H9 (cell line): ENCODE measurements around the gene SWI5. TPM values are rescaled to one million over a fixed set of nuclear protein-coding genes. Genes with fewer than 3 reads are reported as not detected.

ENCODE experiments used
- DNase-seq: peaks from one replicate; pipeline ENCODE4 v3.0.0-alpha.2; 2017
- H2AFZ ChIP-seq: one replicate; pipeline ENCODE4 v1.6.1; 2013; ENCODE audit warnings: mild to moderate bottlenecking, low read length, control low read depth, moderate library complexity
- H2AK5ac ChIP-seq: 2 replicates; pipeline ENCODE4 v1.6.1; 2013; ENCODE audit warnings: low read length, control low read depth, mixed read lengths; ENCODE audit not compliant: insufficient read length
- H2BK120ac ChIP-seq: one replicate; pipeline ENCODE4 v1.6.1; 2013; ENCODE audit warnings: low read depth, mild to moderate bottlenecking, low read length, control low read depth, inconsistent platforms; ENCODE audit not compliant: poor library complexity, severe bottlenecking
- H2BK12ac ChIP-seq: 2 replicates; pipeline ENCODE4 v1.6.1; 2013; ENCODE audit warnings: low read length, control low read depth, mixed read lengths, low read depth; ENCODE audit not compliant: insufficient read length
- H2BK15ac ChIP-seq: 2 replicates; pipeline ENCODE4 v1.6.1; 2013; ENCODE audit warnings: low read depth, low read length, control low read depth
- H2BK20ac ChIP-seq: one replicate; pipeline ENCODE4 v1.6.1; 2013; ENCODE audit warnings: low read depth, mild to moderate bottlenecking, low read length, control low read depth, inconsistent platforms; ENCODE audit not compliant: poor library complexity, severe bottlenecking
- H2BK5ac ChIP-seq: 2 replicates; pipeline ENCODE4 v1.6.1; 2013; ENCODE audit warnings: low read length, control low read depth, mixed read lengths; ENCODE audit not compliant: insufficient read length
- H3K14ac ChIP-seq: 2 replicates; pipeline ENCODE4 v1.6.1; 2013; ENCODE audit warnings: low read length, control low read depth; ENCODE audit not compliant: insufficient read depth
- H3K18ac ChIP-seq: 2 replicates; pipeline ENCODE4 v1.6.1; 2013; ENCODE audit warnings: low read depth, mild to moderate bottlenecking, mixed read lengths, low read length, control low read depth; ENCODE audit not compliant: insufficient read length
- H3K23ac ChIP-seq: 2 replicates; pipeline ENCODE4 v1.6.1; 2013; ENCODE audit warnings: low read length, control low read depth, mixed read lengths, low read depth; ENCODE audit not compliant: insufficient read length
- H3K23me2 ChIP-seq: 2 replicates; pipeline ENCODE4 v1.6.1; 2013; ENCODE audit warnings: low read depth, mild to moderate bottlenecking, mixed read lengths, low read length, control low read depth; ENCODE audit not compliant: insufficient read length, poor library complexity, severe bottlenecking
- H3K27ac ChIP-seq: 2 replicates; pipeline ENCODE4 v1.5.1; 2013; ENCODE audit warnings: low read length, control low read depth, mixed read lengths, low read depth; ENCODE audit not compliant: insufficient read length
- H3K27me3 ChIP-seq: 2 replicates; pipeline ENCODE4 v1.6.1; 2013; ENCODE audit warnings: low read length, control low read depth, inconsistent platforms; ENCODE audit not compliant: insufficient read depth
- H3K4ac ChIP-seq: 2 replicates; pipeline ENCODE4 v1.6.1; 2013; ENCODE audit warnings: low read depth, mild to moderate bottlenecking, control low read depth, inconsistent platforms, low read length, moderate library complexity
- H3K4me1 ChIP-seq: 2 replicates; pipeline ENCODE4 v1.6.1; 2013; ENCODE audit warnings: low read length, control low read depth, inconsistent platforms; ENCODE audit not compliant: insufficient read depth
- H3K4me2 ChIP-seq: 2 replicates; pipeline ENCODE4 v1.6.1; 2013; ENCODE audit warnings: low read length, control low read depth, mixed read lengths; ENCODE audit not compliant: insufficient read length, insufficient read depth
- H3K56ac ChIP-seq: 2 replicates; pipeline ENCODE4 v1.6.1; 2013; ENCODE audit warnings: low read depth, mild to moderate bottlenecking, mixed read lengths, low read length, control low read depth; ENCODE audit not compliant: insufficient read length
- H3K79me1 ChIP-seq: 2 replicates; pipeline ENCODE4 v1.6.1; 2013; ENCODE audit warnings: low read depth, mild to moderate bottlenecking, moderate library complexity, low read length, control low read depth, inconsistent platforms; ENCODE audit not compliant: insufficient read depth, poor library complexity, severe bottlenecking
- H3K79me2 ChIP-seq: 2 replicates; pipeline ENCODE4 v1.6.1; 2013; ENCODE audit warnings: low read length, control low read depth, inconsistent platforms; ENCODE audit not compliant: insufficient read depth
- H3K9ac ChIP-seq: 2 replicates; pipeline ENCODE4 v1.6.1; 2013; ENCODE audit warnings: low read length, control low read depth, mixed read lengths; ENCODE audit not compliant: insufficient read length; ENCODE audit errors: extremely low read depth
- H3K9me3 ChIP-seq: one replicate; pipeline ENCODE4 v1.6.1; 2013; ENCODE audit warnings: low read depth, low read length, inconsistent platforms; ENCODE audit not compliant: control insufficient read depth
- H3T11ph ChIP-seq: one replicate; pipeline ENCODE4 v1.6.1; 2013; ENCODE audit warnings: mild to moderate bottlenecking, low read length, control low read depth, inconsistent platforms
- H4K20me1 ChIP-seq: one replicate; pipeline ENCODE4 v1.6.1; 2013; ENCODE audit not compliant: control insufficient read depth, insufficient read length, insufficient read depth
- H4K5ac ChIP-seq: 2 replicates; pipeline ENCODE4 v1.6.1; 2013; ENCODE audit warnings: low read depth, mild to moderate bottlenecking, mixed read lengths, low read length, control low read depth; ENCODE audit not compliant: insufficient read length
- H4K8ac ChIP-seq: replicated peaks from 2 replicates; pipeline ENCODE4 v1.6.1; 2013; ENCODE audit warnings: low read length, control low read depth, mixed read lengths, low read depth; ENCODE audit not compliant: insufficient read length
- H4K91ac ChIP-seq: 2 replicates; pipeline ENCODE4 v1.6.1; 2013; ENCODE audit warnings: low read depth, mild to moderate bottlenecking, moderate library complexity, mixed read lengths, low read length, control low read depth; ENCODE audit not compliant: insufficient read length
- H3K27ac Mint-ChIP-seq, 3 experiments: 2 replicates in 2 of 3; 3 replicates in 1 of 3; pipeline ENCODE4 v1.8.0; 2020 to 2021; ENCODE audit warnings: mixed read lengths in 3 of 3, mild to moderate bottlenecking in 1 of 3, moderate library complexity in 1 of 3
- H3K27me3 Mint-ChIP-seq: 2 replicates; pipeline ENCODE4 v1.8.0; 2021; ENCODE audit warnings: low read depth, mild to moderate bottlenecking, moderate library complexity, mixed read lengths
- H3K36me3 Mint-ChIP-seq, 3 experiments: 2 replicates in 2 of 3; 3 replicates in 1 of 3; pipeline ENCODE4 v1.8.0; 2020 to 2021; ENCODE audit warnings: low read depth in 3 of 3, mixed read lengths in 3 of 3; ENCODE audit not compliant: insufficient read depth in 1 of 3
- H3K4me1 Mint-ChIP-seq, 2 experiments: 2 replicates each; pipeline ENCODE4 v1.8.0; 2020; ENCODE audit warnings: mixed read lengths in 2 of 2
- H3K4me3 Mint-ChIP-seq, 2 experiments: 2 replicates in 1 of 2; 3 replicates in 1 of 2; pipeline ENCODE4 v1.8.0; 2020 to 2021; ENCODE audit warnings: mild to moderate bottlenecking in 2 of 2, mixed read lengths in 2 of 2, moderate library complexity in 1 of 2
- H3K9me3 Mint-ChIP-seq, 2 experiments: 2 replicates in 1 of 2; 3 replicates in 1 of 2; pipeline ENCODE4 v1.8.0; 2020; ENCODE audit warnings: mild to moderate bottlenecking in 2 of 2, mixed read lengths in 2 of 2, moderate library complexity in 1 of 2
- WGBS: extraction: QIAGEN DNeasy Blood & Tissue Kit; methylation state at CpG from one replicate; pipeline ENCODE4 v1.1.7; 2013; ENCODE audit warnings: missing lambda C conversion rate, low lambda C conversion rate, mixed read lengths; ENCODE audit not compliant: insufficient read length; ENCODE audit errors: extremely low coverage; 5-methylcytosine and 5-hydroxymethylcytosine counted together
- total RNA-seq: library from RNA; stranded (reverse); gene quantifications from 2 replicates; pipeline ENCODE4 v1.2.1, GENCODE V29; 2021
- TF ChIP-seq, protein P1 (sequence below): fragments of 200-600 bp; sonication (generic); conservative IDR thresholded peaks from 3 replicates; pipeline ENCODE4 v1.8.0; 2021; ENCODE audit warnings: antibody characterized with exemption, mild to moderate bottlenecking

The SWI5 gene
- total RNA-seq, 1 experiment from 2014 or later: 25.6 TPM

DNA sequence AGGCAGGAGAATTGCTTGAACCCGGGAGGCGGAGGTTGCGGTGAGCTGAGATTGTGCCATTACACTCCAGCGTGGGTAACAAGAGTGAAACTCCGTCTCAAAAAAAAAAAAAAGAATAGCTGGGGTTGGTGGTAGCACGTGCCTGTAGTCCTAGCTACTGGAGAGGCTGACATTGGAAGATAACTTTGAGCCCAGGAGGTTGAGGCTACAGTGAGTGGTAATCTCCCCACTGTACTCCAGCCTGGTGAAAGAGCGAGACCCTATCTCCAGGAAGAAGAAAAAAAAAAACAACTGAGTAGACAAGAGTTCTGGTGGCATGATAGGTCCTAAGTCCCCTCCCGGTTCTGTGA, 26.5 kb upstream of the SWI5 start:
- no peak overlapping the region for H4K91ac ChIP-seq
- H3K27ac Mint-ChIP-seq: peak overlapping the region in 1 of 3 experiments; percentile 77; a peak in 1 of 7 replicates
- H3K4me3 Mint-ChIP-seq: peak overlapping the region; percentile 77 to 83
- peaks cover 3% of the 10 kb centered on the region for H3K79me2 ChIP-seq
- H4K20me1 ChIP-seq: no peaks in the 10 kb centered on the region
- H3T11ph ChIP-seq: no peak overlapping the region
- H3K56ac ChIP-seq: no peak overlapping the region
- no peak overlapping the region for H2AK5ac ChIP-seq
- no peak overlapping the region for H4K5ac ChIP-seq
- H2BK5ac ChIP-seq: no peak overlapping the region
- no peak overlapping the region for H3K23ac ChIP-seq
- H3K4ac ChIP-seq: no peak overlapping the region
- H4K8ac ChIP-seq: no peak overlapping the region
- H3K4me1 Mint-ChIP-seq: peaks cover 20 to 35% of the 10 kb centered on the region in 2 experiments
- TF ChIP-seq, protein P1, sequence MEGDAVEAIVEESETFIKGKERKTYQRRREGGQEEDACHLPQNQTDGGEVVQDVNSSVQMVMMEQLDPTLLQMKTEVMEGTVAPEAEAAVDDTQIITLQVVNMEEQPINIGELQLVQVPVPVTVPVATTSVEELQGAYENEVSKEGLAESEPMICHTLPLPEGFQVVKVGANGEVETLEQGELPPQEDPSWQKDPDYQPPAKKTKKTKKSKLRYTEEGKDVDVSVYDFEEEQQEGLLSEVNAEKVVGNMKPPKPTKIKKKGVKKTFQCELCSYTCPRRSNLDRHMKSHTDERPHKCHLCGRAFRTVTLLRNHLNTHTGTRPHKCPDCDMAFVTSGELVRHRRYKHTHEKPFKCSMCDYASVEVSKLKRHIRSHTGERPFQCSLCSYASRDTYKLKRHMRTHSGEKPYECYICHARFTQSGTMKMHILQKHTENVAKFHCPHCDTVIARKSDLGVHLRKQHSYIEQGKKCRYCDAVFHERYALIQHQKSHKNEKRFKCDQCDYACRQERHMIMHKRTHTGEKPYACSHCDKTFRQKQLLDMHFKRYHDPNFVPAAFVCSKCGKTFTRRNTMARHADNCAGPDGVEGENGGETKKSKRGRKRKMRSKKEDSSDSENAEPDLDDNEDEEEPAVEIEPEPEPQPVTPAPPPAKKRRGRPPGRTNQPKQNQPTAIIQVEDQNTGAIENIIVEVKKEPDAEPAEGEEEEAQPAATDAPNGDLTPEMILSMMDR: no peak
- no peaks in the 10 kb centered on the region for H3K79me1 ChIP-seq
- peaks cover 4% of the 10 kb centered on the region for H3K23me2 ChIP-seq
- peaks cover 18 to 28% (median 21%) of the 10 kb centered on the region in 3 experiments for H3K36me3 Mint-ChIP-seq
- no peak overlapping the region for H2BK12ac ChIP-seq
- no peak overlapping the region for H3K14ac ChIP-seq
- H3K27me3 Mint-ChIP-seq: peaks cover 6% of the 10 kb centered on the region
- H2BK20ac ChIP-seq: no peak overlapping the region
- no peak overlapping the region for H2BK120ac ChIP-seq
- no peaks in the 10 kb centered on the region for H3K9me3 ChIP-seq
- H3K9me3 Mint-ChIP-seq: no peaks in the 10 kb centered on the region; a peak in 1 of 5 replicates
- no peak overlapping the region for H3K9ac ChIP-seq
- H3K4me1 ChIP-seq: peaks cover 5% of the 10 kb centered on the region; the same call in 1 of the 2 replicates
- H2BK15ac ChIP-seq: no peak overlapping the region
- H3K18ac ChIP-seq: no peak overlapping the region
- H3K4me2 ChIP-seq: peak overlapping the region; percentile 58
- H3K27ac ChIP-seq: no peak overlapping the region
- no CpG with 5 or more reads among the region's 8 CpGs for WGBS
- no peak for DNase-seq
- no peak overlapping the region for H2AFZ ChIP-seq
- H3K27me3 ChIP-seq: no peaks in the 10 kb centered on the region
